WTC11 (cell line): ENCODE measurements around the gene KHDC1.
"Not testable (repeated sequence)": the region's sequence is repeated elsewhere in the genome, so short reads cannot be mapped to it uniquely, and the experiment has no call there.

ENCODE experiments used
- ATF6 ChIP-seq: sonication (generic); formaldehyde crosslinking; IDR thresholded peaks from 2 replicates; pipeline ENCODE4 v1.8.1; 2023; ENCODE audit warnings: mild to moderate bottlenecking, missing genetic modification reagents
- CREB1 ChIP-seq: sonication (generic); formaldehyde crosslinking; IDR thresholded peaks from 2 replicates; pipeline ENCODE4 v1.8.0; 2023; ENCODE audit warnings: mild to moderate bottlenecking, missing genetic modification reagents
- CTCF ChIP-seq: fragments of 200-600 bp; IDR thresholded peaks from 2 replicates; pipeline ENCODE4 v1.8.0; 2022; ENCODE audit warnings: antibody characterized with exemption
- E2F5 ChIP-seq: sonication (generic); formaldehyde crosslinking; IDR thresholded peaks from 2 replicates; pipeline ENCODE4 v1.8.1; 2022; ENCODE audit warnings: mild to moderate bottlenecking, moderate library complexity, missing genetic modification reagents
- FOXP1 ChIP-seq: sonication (generic); formaldehyde crosslinking; IDR thresholded peaks from 2 replicates; pipeline ENCODE4 v1.8.0; 2022; ENCODE audit warnings: missing genetic modification reagents, mild to moderate bottlenecking, moderate library complexity, borderline replicate concordance
- GTF2I ChIP-seq: fragments of 250-450 bp; sonication (Bioruptor Pico); conservative IDR thresholded peaks from 2 replicates; pipeline ENCODE4 v1.4.0; 2021; ENCODE audit warnings: mild to moderate bottlenecking
- RELA ChIP-seq: sonication (generic); formaldehyde crosslinking; IDR thresholded peaks from 2 replicates; pipeline ENCODE4 v1.8.1; 2022; ENCODE audit warnings: missing genetic modification reagents, mild to moderate bottlenecking, borderline replicate concordance
- SOX15 ChIP-seq: fragments of 250-450 bp; sonication (Bioruptor Pico); IDR thresholded peaks from 2 replicates; pipeline ENCODE4 v1.9.0; 2021; ENCODE audit warnings: mild to moderate bottlenecking
- TP53 ChIP-seq: sonication (generic); formaldehyde crosslinking; IDR thresholded peaks from 2 replicates; pipeline ENCODE4 v1.8.1; 2023; ENCODE audit warnings: mild to moderate bottlenecking, missing genetic modification reagents
- ZBTB21 ChIP-seq: sonication (generic); formaldehyde crosslinking; IDR thresholded peaks from 2 replicates; pipeline ENCODE4 v1.8.1; 2023; ENCODE audit warnings: mild to moderate bottlenecking, missing genetic modification reagents, borderline replicate concordance
- ZNF423 ChIP-seq: fragments of 250-450 bp; sonication (Bioruptor Pico); IDR thresholded peaks from 2 replicates; pipeline ENCODE4 v2.1.2; 2022; ENCODE audit warnings: mild to moderate bottlenecking, moderate library complexity
- TF ChIP-seq, protein P1 (sequence below): sonication (generic); formaldehyde crosslinking; IDR thresholded peaks from 2 replicates; pipeline ENCODE4 v1.8.0; 2023; ENCODE audit warnings: mild to moderate bottlenecking, missing genetic modification reagents
- TF ChIP-seq, protein P2 (sequence below): sonication (generic); formaldehyde crosslinking; conservative IDR thresholded peaks from 2 replicates; pipeline ENCODE4 v1.8.1; 2022; ENCODE audit warnings: mild to moderate bottlenecking, missing genetic modification reagents

DNA sequence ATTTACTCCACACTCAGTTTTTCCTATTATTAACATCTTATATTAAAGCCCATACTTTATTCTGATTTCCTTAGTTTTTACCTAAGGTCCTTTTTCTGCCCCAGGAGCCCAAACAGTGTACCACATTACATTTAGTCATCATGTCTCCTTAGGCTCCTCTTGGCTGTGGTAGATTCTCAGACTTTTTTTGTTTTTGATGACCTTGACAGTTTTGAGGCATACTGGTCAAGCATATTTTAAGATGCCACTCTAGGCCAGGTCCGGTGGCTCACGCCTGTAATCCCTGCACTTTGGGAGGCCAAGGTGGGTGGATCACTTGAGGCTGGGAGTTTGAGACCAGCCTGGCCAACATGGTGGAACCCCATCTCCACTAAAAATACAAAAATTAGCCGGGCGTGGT is 18.7 kb upstream of the KHDC1 start:
- TF ChIP-seq, protein P1, sequence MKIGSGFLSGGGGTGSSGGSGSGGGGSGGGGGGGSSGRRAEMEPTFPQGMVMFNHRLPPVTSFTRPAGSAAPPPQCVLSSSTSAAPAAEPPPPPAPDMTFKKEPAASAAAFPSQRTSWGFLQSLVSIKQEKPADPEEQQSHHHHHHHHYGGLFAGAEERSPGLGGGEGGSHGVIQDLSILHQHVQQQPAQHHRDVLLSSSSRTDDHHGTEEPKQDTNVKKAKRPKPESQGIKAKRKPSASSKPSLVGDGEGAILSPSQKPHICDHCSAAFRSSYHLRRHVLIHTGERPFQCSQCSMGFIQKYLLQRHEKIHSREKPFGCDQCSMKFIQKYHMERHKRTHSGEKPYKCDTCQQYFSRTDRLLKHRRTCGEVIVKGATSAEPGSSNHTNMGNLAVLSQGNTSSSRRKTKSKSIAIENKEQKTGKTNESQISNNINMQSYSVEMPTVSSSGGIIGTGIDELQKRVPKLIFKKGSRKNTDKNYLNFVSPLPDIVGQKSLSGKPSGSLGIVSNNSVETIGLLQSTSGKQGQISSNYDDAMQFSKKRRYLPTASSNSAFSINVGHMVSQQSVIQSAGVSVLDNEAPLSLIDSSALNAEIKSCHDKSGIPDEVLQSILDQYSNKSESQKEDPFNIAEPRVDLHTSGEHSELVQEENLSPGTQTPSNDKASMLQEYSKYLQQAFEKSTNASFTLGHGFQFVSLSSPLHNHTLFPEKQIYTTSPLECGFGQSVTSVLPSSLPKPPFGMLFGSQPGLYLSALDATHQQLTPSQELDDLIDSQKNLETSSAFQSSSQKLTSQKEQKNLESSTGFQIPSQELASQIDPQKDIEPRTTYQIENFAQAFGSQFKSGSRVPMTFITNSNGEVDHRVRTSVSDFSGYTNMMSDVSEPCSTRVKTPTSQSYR: not testable (repeated sequence)
- TF ChIP-seq CTCF; CREB1 (CRISPR knock-in tag); E2F5; ZNF423 (CRISPR knock-in tag); TP53 (CRISPR knock-in tag); SOX15 (CRISPR knock-in tag); ZBTB21; GTF2I (CRISPR knock-in tag); FOXP1 (CRISPR knock-in tag); RELA (CRISPR knock-in tag); ATF6 (CRISPR knock-in tag): not testable (repeated sequence)
- TF ChIP-seq, protein P2, sequence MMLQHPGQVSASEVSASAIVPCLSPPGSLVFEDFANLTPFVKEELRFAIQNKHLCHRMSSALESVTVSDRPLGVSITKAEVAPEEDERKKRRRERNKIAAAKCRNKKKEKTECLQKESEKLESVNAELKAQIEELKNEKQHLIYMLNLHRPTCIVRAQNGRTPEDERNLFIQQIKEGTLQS: not testable (repeated sequence)
